ENCODE measurements around the gene SNX13. TPM values are rescaled to one million over a fixed set of nuclear protein-coding genes. Genes with fewer than 3 reads are reported as not detected.

The SNX13 gene
- polyA plus RNA-seq, 4 donors: 39.6 to 52.4 (median 43.8) TPM

DNA sequence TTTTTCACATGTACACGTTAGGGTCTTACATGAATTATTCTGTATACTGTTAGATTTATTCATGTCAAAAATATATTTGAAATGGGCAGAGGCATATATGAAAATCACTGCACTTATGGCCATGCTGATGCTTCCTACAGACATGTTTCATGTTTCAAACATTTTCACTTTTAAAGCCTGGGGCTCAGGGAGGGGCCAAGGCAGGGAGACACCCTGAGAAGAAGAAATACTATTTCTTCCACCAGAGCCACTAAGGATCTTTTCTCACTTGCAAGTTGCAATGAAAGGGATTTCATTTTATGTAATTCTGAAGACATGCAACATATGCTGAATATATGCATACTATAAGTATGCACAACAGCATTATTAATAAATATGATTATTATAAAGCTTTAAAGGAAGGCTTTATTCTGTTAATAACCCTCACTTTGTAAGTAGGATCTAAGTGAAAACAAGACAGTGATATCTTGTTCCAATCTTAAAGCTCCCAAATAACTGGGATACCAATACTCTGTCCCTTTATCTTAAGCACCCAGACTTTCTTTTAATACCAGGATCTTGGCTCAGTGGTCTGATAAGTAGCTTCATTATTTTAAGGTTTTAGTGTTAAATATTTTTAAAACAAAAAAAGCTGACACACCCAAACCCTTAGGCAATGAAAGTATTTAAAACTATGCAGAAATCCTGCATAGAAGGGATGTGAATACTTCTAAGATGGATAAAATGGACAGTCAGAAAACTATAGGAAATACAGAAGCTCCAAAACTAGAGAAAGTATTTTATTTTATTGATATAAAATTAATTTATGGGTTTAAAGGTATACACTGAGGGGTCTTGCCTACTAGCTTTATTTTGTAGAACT lies 148.0 kb downstream of the SNX13 start:
- no peak for DNase-seq (ENCODE audit: low read depth in 4 of 4, low spot score in 3 of 4)

DNA sequence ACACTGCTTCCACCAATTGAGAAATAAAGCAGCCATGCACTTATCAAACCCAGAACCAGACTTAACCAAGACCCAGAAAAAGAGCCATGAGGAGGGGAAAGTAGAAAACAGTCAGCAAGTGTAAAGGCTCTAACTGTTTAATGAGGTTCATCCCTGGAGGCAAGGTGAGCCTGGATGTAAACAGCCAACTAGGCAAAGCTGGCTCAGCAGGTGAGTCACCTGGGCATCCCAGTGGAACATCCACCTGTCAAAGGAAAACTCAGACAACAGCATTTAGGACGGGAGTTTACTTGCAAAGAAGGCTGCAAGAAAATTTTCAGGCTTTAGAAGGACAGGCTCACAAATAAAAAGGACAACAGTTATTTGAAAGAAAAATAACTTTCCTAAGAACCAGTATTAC lies 153.0 kb downstream of the SNX13 start:
- no peak for DNase-seq (ENCODE audit: low read depth in 4 of 4, low spot score in 3 of 4)

DNA sequence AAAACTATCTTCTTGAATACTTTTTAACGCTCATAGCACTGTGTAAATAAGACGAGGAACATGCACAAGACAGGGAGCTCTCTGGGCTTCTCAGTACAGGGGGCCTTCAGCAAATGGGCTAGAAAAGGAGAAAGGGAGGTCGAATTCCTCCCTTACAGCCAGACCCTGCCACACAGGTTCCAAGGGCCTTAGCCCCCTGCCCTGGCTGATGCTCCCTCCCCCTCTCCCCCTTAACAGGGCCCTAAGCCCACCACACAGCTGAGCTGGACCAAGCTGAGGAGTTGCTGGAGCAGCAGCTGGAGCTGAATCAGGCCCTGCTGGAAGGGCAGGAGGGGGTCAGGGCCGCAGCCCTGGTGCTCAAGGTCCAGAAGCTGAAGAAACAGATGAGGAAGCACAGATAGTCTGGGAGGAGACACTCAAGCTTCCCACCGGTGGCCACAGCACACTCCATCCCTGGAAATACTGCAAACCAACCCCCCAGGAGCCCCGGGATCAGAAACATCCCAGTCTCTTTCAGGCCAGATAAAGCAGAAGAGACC lies 153.9 kb downstream of the SNX13 start:
- DNase-seq (ENCODE audit: low read depth in 4 of 4, low spot score in 3 of 4): no peak

DNA sequence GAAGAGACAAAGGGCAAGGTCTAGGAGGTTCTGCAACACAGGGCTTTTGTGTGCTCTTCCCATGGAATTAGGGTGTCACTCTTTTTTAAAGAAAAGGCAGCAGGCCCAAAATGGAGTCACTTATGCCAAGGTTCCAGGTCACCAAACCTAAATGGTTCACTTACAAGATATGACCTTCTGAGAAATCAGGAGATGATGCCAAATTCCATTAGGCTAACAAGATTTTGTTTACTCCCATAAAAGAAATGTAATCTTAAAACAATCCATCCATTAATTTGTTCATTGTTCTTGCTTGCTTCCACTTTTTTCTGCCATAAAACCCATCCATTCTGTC lies 158.1 kb downstream of the SNX13 start:
- DNase-seq (ENCODE audit: low read depth in 4 of 4, low spot score in 3 of 4): no peak

DNA sequence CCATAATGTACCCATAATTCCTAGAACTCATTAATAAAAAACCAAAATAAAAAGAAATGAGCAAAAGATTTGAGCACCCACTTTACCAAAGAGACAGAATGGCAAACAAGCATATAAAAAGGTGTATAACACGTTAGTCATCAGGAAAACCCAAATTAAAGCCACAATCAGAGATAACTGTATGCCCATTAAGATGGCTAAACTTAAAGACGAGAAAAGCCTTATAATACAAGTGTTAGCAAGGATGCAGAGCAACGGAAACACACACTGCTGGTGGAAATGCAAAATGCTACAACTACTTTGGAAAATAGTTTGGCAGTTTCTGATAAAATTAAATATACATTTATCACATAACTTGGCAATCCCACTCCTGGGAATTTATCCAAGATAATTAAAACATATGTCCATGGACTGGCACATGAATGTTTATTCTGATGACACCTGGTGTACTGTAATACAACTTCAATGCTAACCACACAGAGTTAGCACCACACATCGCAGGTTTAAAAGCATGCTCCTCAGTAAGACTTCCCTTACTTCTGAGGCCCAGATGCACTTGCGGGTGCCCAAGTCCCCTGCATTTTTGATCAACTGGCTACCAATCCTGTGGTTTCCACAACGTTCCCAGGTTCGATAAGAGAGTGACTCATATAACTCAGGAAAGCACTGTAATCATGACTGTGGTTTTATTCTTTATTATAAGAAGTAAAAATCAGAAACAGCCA lies 158.6 kb downstream of the SNX13 start:
- DNase-seq (ENCODE audit: low read depth in 4 of 4, low spot score in 3 of 4): no peak

DNA sequence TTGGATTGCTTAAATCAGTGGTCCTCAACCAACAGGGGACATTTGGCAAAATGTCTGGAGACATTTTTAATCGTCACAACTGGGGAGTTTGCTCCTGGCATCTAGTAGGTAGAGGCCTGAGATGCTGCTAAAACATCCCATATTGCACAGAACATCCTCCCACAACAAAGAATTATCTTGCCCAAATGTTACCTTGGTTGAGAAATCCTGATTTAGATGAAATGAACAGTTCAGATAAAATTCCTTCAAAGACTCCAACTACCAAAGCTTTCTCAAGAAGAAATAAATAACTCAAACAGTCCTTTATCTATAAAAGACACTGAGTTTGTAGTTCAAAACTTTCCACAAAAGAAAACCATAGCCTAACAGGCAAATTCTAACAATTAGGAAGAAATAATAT lies 160.9 kb downstream of the SNX13 start:
- DNase-seq (ENCODE audit: low read depth in 4 of 4, low spot score in 3 of 4): no peak

DNA sequence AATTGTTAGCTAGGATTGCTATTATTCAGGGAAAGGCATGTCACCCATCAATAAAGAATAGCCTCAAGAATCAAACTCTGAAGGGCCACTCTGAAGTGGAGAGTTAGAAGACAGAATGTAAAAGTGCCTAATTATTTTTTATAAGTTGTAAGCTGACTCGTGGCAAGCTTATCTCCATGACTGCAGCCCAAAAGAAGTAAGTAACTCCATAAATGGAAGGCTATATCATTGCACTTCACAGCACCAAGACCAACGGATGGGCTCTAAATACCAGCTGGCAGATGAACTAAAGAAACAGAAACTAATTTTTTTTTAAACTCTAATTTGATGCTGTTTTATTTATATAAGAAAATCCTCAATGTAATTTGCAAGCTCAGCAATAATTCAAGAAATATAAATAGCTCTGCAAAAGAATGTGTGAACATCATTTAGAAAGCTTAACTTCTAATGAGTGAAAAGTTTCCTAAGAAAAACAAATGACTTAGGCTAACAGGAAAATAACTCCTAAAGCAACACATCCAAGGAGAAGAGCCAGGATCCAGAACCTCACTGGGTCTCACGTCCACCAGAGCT lies 165.5 kb downstream of the SNX13 start:
- DNase-seq (ENCODE audit: low read depth in 4 of 4, low spot score in 3 of 4): no peak

DNA sequence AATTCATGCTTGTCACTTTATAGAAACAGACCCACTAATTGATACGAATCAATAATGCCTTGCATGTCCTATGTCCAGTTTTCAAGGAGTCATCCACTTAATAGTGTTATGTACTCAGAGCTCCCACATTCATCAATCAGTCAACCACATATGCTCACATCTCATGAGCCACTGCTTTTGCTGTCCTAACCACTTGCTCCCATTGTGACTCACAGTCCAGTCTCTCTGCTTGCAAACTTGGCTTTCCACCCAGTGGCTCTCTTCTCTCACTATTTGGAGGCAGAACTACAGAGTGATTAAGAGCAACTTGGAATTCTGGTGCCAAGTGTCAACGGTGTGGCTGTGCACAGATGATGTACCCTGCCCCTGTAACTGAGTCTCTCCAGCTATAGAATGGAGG lies 166.0 kb downstream of the SNX13 start:
- no peak for DNase-seq (ENCODE audit: low read depth in 4 of 4, low spot score in 3 of 4)

DNA sequence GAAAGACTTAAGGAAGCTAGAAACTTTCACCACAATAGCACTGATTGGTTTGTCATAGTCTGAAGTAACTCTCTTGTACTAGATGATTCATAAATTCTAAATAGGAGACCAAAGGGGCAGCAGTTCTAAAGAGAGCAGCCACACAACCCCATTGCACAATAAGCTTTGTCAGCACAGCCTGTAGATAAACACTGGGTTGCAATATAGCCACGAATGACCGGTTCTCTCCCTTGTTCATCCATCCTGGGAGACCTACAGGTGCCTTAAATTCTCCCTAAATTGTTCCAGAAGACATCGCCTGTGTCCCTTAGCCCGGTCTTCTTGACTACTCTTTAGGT lies 167.0 kb downstream of the SNX13 start:
- DNase-seq (ENCODE audit: low read depth in 4 of 4, low spot score in 3 of 4): no peak

DNA sequence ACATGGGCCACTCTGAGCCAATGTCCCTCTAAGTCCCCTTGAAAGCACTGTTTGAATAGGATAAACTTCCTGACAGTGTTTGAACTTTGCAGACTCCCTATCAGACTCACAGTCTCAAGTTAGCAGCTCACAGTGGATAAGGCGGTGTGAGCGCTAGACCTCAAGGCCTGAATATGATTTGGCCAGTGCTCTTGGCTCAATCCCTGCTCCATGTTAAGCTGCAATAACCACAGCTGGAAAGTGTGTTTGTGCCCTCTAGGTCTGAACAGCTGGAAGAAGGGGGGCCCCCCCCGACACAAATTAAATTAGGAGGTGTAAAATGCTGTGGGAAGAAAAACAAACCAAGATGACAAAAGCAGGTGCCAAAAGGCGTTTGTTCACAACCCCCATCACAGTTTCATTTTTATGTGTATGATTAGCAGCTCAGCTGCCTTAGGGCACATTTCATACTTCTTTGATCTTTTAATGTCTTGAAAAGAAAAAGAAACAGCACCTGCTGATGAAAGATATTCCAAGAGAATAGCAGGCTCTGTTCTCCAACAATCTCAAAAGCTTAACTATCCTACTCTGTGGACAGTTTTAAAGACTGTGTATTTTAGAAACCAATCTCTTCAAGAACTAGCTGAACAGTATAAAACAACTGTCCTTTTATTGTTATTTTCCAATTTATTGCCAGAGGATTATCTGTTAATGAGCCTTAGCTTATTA lies 167.6 kb downstream of the SNX13 start:
- DNase-seq (ENCODE audit: low read depth in 4 of 4, low spot score in 3 of 4): no peak

DNA sequence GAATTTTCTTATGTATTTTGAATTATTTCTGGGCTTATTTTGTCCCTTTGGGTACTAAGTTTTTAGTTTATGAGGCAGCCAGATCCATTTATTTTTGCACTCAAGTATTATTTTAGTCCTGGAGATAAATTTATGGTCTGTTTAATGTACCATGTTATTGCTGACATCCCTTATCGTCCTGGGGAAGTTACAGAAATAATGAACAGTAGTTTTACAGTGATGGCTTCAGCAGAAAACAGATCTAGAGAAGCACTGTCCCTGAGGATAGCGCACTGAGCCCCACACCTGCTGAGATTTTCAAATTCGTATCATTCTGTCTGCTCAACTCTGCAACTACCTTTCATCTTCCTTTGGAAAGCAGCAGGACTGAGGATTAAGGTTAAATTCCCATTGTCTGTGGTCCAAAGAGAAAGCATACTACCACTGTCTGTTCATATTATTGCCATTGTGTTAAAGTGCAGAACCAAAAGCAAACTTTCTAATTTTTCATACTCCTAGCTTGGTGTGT lies 168.3 kb downstream of the SNX13 start:
- DNase-seq (ENCODE audit: low read depth in 4 of 4, low spot score in 3 of 4): no peak

DNA sequence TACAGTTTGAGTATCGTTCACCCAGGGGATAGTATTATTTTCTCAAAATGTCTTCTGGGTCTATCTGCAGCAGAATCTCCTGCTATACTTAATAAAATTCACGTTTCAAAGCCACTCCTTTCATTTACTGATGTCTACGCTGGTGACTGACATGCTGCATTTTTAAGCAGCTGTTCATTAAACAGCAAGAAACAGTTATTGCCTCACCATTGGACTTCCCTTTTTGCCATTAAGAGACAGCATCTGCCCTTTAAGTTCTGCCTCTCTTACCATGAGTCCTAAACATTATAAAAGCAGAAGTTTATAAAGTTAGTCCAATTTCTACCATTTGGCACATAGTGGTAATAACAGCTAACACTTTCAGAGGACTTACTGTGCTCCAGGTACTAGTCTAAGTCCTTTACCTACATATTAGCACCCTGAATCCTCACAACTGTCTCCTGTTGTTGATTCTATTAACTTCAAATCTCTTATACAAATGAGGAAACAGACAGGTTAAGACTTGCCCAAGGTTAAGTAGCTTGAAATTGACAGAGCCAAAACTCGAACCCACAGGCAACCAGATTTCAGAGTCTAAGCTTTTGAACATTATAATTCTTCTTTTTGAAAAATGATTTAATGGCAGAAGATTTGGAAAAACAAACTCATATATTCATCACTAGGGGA lies 169.5 kb downstream of the SNX13 start:
- DNase-seq (ENCODE audit: low read depth in 4 of 4, low spot score in 3 of 4): no peak

DNA sequence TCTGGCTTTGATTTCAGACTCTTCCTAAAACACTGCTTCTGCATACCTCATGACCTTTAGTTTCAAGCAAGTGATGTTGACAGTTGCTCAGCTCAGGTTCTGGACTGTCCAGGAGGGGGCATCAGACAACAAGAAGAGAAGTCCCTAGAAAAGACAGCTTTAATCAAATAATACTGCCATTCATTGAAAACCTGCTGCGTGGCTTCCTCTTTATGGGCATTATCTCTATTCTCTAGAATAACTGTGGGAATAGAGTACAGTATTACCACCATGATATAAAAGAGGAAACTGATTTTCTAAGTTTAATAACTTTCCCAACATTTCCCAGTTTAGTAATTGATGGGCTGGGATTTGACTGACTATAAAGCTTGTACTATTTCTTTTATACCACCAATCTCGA lies 170.4 kb downstream of the SNX13 start:
- DNase-seq (ENCODE audit: low read depth in 4 of 4, low spot score in 3 of 4): peak in 3 of 4 donors; percentile 21 to 31 (median 22)

DNA sequence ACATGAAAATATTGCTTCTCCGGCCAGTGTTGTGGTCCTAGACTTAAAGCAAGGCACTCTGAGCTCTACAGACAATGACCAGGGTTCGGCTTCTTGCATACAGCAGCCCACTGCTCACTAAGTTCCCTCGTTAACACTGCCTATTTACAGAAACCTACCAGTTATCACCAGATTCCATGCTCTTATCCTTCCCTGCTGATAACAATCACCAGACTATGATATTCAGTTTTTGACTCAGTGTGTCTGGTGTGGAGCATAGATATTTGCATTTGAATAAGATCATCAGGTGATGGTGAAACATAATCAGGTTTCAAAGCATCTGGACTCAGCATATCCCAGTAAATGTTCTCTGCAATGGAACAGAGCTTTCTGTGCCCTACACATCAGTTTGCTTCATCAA lies 182.3 kb downstream of the SNX13 start:
- DNase-seq (ENCODE audit: low read depth in 4 of 4, low spot score in 3 of 4): no peak

DNA sequence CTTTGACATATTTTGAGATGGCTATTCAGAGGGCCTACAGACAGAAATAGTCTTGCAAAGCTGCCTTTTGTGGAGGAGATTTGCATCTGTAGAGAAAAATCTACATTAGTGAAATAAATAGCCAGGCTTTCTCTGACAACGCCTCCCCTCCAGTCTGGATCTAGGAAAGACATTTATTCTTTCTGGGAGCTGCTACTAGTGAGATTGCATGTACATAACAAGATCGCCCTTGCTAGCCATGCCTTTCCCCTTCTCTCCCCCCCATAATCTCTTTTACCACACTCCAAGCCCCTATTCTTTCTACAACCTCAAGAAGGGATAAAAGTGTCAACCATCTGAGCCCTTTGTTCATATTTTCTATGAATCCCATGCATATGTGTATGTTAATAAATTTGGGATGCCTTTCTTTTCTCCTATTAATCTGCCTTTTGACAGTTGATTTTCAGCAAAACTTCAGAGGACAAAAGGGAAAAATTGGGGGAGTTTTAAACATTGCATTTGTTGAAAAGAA lies 194.2 kb downstream of the SNX13 start:
- no peak for DNase-seq (ENCODE audit: low read depth in 4 of 4, low spot score in 3 of 4)

DNA sequence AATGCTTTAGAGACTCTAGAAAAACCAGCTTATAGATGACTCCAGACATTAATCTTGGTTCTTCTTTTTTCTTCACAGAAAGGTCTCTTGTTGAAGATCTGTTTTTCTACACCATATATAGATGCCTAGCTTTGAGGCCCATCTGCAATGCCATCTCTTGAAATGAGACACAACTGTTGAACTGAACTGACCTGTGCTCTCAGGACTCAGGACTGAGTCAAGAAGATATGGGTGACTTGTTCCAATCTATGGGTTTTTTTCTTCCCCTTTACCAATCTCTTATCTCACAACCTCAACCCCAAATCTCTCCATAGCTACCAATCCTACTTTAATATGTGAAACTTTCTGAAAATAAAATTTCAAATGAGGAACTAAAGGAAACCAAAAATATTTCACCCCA lies 194.7 kb downstream of the SNX13 start:
- no peak for DNase-seq (ENCODE audit: low read depth in 4 of 4, low spot score in 3 of 4)

DNA sequence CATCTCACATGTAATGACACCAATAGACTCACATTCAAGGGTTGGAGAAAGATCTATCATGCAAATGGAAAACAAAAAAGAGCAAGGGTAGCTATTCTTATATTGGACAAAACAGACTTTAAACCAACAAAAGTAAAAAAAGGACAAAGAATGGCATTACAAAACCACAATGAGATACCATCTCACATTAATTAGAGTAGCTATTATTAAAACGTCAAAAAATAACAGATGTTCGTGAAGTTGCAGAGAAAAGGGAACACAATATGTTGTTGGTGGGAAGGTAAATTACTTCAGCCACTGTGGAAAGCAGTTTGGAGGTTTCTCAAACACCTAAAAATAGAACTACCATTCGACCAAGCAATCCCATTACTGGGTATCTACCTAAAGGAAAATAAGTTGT lies 197.0 kb downstream of the SNX13 start:
- DNase-seq (ENCODE audit: low read depth in 4 of 4, low spot score in 3 of 4): no peak

DNA sequence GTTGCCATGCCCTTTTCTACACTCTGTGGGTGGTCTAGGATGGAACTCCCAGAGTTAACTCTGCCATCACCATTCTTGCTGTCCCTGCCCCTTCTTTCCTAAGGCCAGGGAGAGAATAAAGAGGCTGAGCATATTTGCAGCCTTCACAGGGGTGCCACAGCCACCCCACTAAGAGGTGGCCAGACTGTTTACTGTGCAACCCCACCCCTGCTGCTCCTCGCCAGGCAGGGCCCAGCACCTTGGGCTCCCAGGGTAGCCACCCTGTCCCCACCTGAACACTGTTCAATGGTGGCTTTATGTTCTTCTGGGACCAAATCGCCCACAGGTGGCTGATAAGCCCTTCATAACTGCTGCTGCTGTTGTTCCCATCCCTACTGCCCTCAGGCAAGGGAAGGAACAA lies 198.9 kb downstream of the SNX13 start:
- DNase-seq (ENCODE audit: low read depth in 4 of 4, low spot score in 3 of 4): no peak

Measured in left renal pelvis (tissue), 4 donors.